SK-N-SH (cell line): ENCODE results near the gene ASIP. TPM values are rescaled to one million over a fixed set of nuclear protein-coding genes. Genes with fewer than 3 reads are reported as not detected.
"Not testable (repeated sequence)": the region's sequence is repeated elsewhere in the genome, so short reads cannot be mapped to it uniquely, and the experiment has no call there.

Experiments used
- CTCF ChIA-PET: fragments of 300-600, 350-600 bp; formaldehyde crosslinking; extraction: SDS; loops from one replicate; lab custom pipeline; 2021; lab: Yijun Ruan, JAX
- POLR2A ChIA-PET: fragments of 350-600 bp; sonication (Branson Sonifier 250); formaldehyde crosslinking; extraction: SDS; loops from one replicate; lab custom pipeline; 2020; ENCODE audit warnings: antibody characterized with exemption, inconsistent platforms; lab: Yijun Ruan, JAX
- DNase-seq: peaks from one replicate; pipeline ENCODE4 v3.0.0; 2012
- H2AFZ ChIP-seq: fragments of 200-600 bp; sonication (generic); 2 replicates; pipeline ENCODE4 v1.8.1; 2016; ENCODE audit warnings: antibody characterized with exemption, mild to moderate bottlenecking, low read depth
- H3F3A ChIP-seq: fragments of 200-600 bp; sonication (generic); replicated peaks from 2 replicates; pipeline ENCODE3; 2016; ENCODE audit warnings: antibody characterized with exemption, mild to moderate bottlenecking; ENCODE audit not compliant: insufficient read depth
- H3K27ac ChIP-seq, 2 experiments: fragments of 200-500 bp in 1 of 2; fragments of 200-600 bp in 1 of 2; sonication (Bioruptor generic) in 1 of 2; sonication (generic), shearing (Covaris generic) in 1 of 2; 2 replicates each; pipeline versions ENCODE4 v1.5.1 to v1.6.1; 2014 to 2016; ENCODE audit warnings: low read depth in 2 of 2, inconsistent platforms in 1 of 2, low read length in 1 of 2, mild to moderate bottlenecking in 1 of 2, mixed read lengths in 1 of 2
- H3K27me3 ChIP-seq: fragments of 200-600 bp; sonication (generic), shearing (Covaris generic); 2 replicates; pipeline ENCODE4 v1.6.1; 2016; ENCODE audit warnings: mixed run types; ENCODE audit not compliant: insufficient read depth
- H3K36me3 ChIP-seq, 2 experiments: fragments of 200-500 bp in 1 of 2; fragments of 200-600 bp in 1 of 2; sonication (Bioruptor generic) in 1 of 2; sonication (generic) in 1 of 2; replicated peaks in 1 of 2; 2 replicates each; pipeline versions ENCODE3 to v1.5.1; 2014 to 2016; ENCODE audit warnings: low read length in 1 of 2, mild to moderate bottlenecking in 1 of 2; ENCODE audit not compliant: insufficient read depth in 2 of 2, control insufficient read depth in 1 of 2
- H3K4me1 ChIP-seq, 2 experiments: fragments of 200-500 bp in 1 of 2; fragments of 200-600 bp in 1 of 2; sonication (Bioruptor generic) in 1 of 2; sonication (generic), shearing (Covaris generic) in 1 of 2; 2 replicates each; pipeline versions ENCODE4 v1.5.1 to v1.6.1; 2014 to 2016; ENCODE audit warnings: low read depth in 1 of 2, low read length in 1 of 2, mixed run types in 1 of 2; ENCODE audit not compliant: insufficient read depth in 2 of 2, control insufficient read depth in 1 of 2
- H3K4me2 ChIP-seq: fragments of 200-600 bp; sonication (generic), shearing (Covaris generic); 2 replicates; pipeline ENCODE4 v1.6.1; 2017; ENCODE audit warnings: mixed run types
- H3K4me3 ChIP-seq, 2 experiments: fragments of 200-500 bp in 1 of 2; fragments of 200-600 bp in 1 of 2; sonication (Bioruptor generic) in 1 of 2; sonication (generic), shearing (Covaris generic) in 1 of 2; 2 replicates each; pipeline versions ENCODE4 v1.5.1 to v1.8.1; 2014 to 2016; ENCODE audit warnings: low read depth in 2 of 2, inconsistent platforms in 1 of 2, low read length in 1 of 2, mild to moderate bottlenecking in 1 of 2, mixed read lengths in 1 of 2, moderate library complexity in 1 of 2
- H3K79me2 ChIP-seq: fragments of 200-600 bp; sonication (generic); 2 replicates; pipeline ENCODE4 v1.8.1; 2017; ENCODE audit warnings: mild to moderate bottlenecking; ENCODE audit not compliant: insufficient read depth
- H3K9ac ChIP-seq: fragments of 200-600 bp; sonication (generic); 2 replicates; pipeline ENCODE4 v1.6.1; 2017; ENCODE audit warnings: mixed run types
- H3K9me2 ChIP-seq: fragments of 200-600 bp; sonication (generic); 2 replicates; pipeline ENCODE4 v1.6.1; 2017; ENCODE audit warnings: mixed run types
- H3K9me3 ChIP-seq: fragments of 200-600 bp; sonication (generic); 2 replicates; pipeline ENCODE4 v1.6.1; 2017; ENCODE audit warnings: mixed run types, mild to moderate bottlenecking, moderate library complexity
- H4K20me1 ChIP-seq: fragments of 200-600 bp; sonication (generic); 2 replicates; pipeline ENCODE4 v1.6.1; 2017; ENCODE audit warnings: mild to moderate bottlenecking, mixed run types; ENCODE audit not compliant: insufficient read depth
- CHD2 ChIP-seq: fragments of 150-350 bp; IDR thresholded peaks from 2 replicates; pipeline ENCODE4 v1.6.1; 2018; ENCODE audit warnings: low read length; ENCODE audit not compliant: partially characterized antibody
- EP300 ChIP-seq, 2 experiments: IDR thresholded peaks; 2 replicates each; pipeline versions ENCODE4 v1.4.0 to v1.6.1; 2012; ENCODE audit warnings: borderline replicate concordance in 1 of 2, low read depth in 1 of 2, low read length in 1 of 2
- EZH2phosphoT487 ChIP-seq: fragments of 200-600 bp; sonication (generic); IDR thresholded peaks from 2 replicates; pipeline ENCODE4 v1.6.1; 2017; ENCODE audit warnings: low read depth, mixed run types, mild to moderate bottlenecking, antibody characterized with exemption, moderate library complexity, borderline replicate concordance
- FOSL2 ChIP-seq: IDR thresholded peaks from 2 replicates; pipeline ENCODE4 v1.4.0; 2012; ENCODE audit warnings: low read depth, mild to moderate bottlenecking, moderate library complexity, borderline replicate concordance
- FOXJ3 ChIP-seq: sonication (generic); formaldehyde crosslinking; IDR thresholded peaks from 2 replicates; pipeline ENCODE4 v1.5.1; 2020; ENCODE audit warnings: mild to moderate bottlenecking, missing genetic modification reagents
- FOXM1 ChIP-seq: IDR thresholded peaks from 2 replicates; pipeline ENCODE4 v1.4.0; 2012; ENCODE audit warnings: low read depth, mild to moderate bottlenecking
- GABPA ChIP-seq: IDR thresholded peaks from 2 replicates; pipeline ENCODE4 v1.4.0; 2012; ENCODE audit warnings: low read depth, mild to moderate bottlenecking
- GATA2 ChIP-seq: sonication (generic); formaldehyde crosslinking; IDR thresholded peaks from 2 replicates; pipeline ENCODE4 v1.5.0; 2020; ENCODE audit warnings: mild to moderate bottlenecking, missing genetic modification reagents
- JUND ChIP-seq: IDR thresholded peaks from 2 replicates; pipeline ENCODE4 v1.4.0; 2012
- MEF2A ChIP-seq: IDR thresholded peaks from 2 replicates; pipeline ENCODE4 v1.4.0; 2012; ENCODE audit warnings: low read depth, borderline replicate concordance
- NFIC ChIP-seq: IDR thresholded peaks from 2 replicates; pipeline ENCODE4 v1.4.0; 2012; ENCODE audit warnings: borderline replicate concordance
- POLR2AphosphoS5 ChIP-seq: IDR thresholded peaks from 2 replicates; pipeline ENCODE4 v1.6.1; 2012; ENCODE audit warnings: low read depth, low read length
- RFX5 ChIP-seq: IDR thresholded peaks from 2 replicates; pipeline ENCODE4 v1.6.1; 2012; ENCODE audit warnings: mild to moderate bottlenecking, improper control_type of control experiment, low read length
- RXRA ChIP-seq: IDR thresholded peaks from 2 replicates; pipeline ENCODE4 v1.4.0; 2012; ENCODE audit warnings: low read depth, mild to moderate bottlenecking, borderline replicate concordance
- YY1 ChIP-seq: IDR thresholded peaks from 2 replicates; pipeline ENCODE4 v1.4.0; 2012; ENCODE audit warnings: low read depth, mild to moderate bottlenecking
- WGBS: methylation state at CpG from one replicate; pipeline ENCODE4 v1.1.6; 2017; ENCODE audit warnings: low lambda C conversion rate; 5-methylcytosine and 5-hydroxymethylcytosine counted together
- polyA plus RNA-seq, 3 experiments: library from polyadenylated mRNA; depleted of rRNA; stranded (reverse); fragments of >200 nt; gene quantifications; 2 replicates each; pipeline ENCODE4 v1.2.3, GENCODE V29; 2012
- TF ChIP-seq, protein P1 (sequence below): IDR thresholded peaks from 2 replicates; pipeline ENCODE4 v1.6.1; 2012; ENCODE audit warnings: mild to moderate bottlenecking, low read depth, low read length, moderate library complexity
- TF ChIP-seq, protein P2 (sequence below): fragments of 150-350 bp; IDR thresholded peaks from 2 replicates; pipeline ENCODE4 v1.6.1; 2016; ENCODE audit warnings: mild to moderate bottlenecking, low read depth, low read length
- TF ChIP-seq, protein P3 (sequence below): IDR thresholded peaks from 2 replicates; pipeline ENCODE4 v1.4.0; 2012; ENCODE audit warnings: low read depth, borderline replicate concordance
- TF ChIP-seq, protein P4 (sequence below): IDR thresholded peaks from 2 replicates; pipeline ENCODE4 v1.4.0; 2012; ENCODE audit warnings: low read depth

Gene ASIP
- polyA plus RNA-seq, 1 of the 3 experiments (the other 2 are of a cell fraction): 0.15 TPM

DNA sequence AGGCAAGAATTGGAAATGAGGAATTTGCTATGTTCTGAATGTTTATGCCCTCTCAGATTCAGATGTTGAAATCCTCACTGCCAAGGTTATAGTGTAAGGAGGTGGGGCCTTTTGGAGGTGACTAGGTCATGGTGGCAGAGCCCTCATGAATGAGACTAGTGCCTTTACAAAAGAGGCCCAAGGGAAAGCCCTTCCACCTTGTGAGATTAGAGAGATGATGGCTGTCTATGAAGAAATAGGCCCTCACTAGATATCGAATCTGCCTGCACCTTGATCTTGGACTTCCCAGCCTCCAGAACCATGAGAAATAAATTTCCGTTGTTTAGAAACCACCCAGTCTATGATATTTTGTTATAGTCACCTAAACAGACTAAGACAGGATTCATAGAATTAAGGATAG, 10.4 kb downstream of the ASIP start (continued):
- TF ChIP-seq RXRA (no peak), CHD2 (no peak), EZH2phosphoT487 (no peak), POLR2AphosphoS5 (no peak), JUND (no peak), YY1 (no peak), FOXM1 (no peak), MEF2A (no peak)
- TF ChIP-seq, protein P1, sequence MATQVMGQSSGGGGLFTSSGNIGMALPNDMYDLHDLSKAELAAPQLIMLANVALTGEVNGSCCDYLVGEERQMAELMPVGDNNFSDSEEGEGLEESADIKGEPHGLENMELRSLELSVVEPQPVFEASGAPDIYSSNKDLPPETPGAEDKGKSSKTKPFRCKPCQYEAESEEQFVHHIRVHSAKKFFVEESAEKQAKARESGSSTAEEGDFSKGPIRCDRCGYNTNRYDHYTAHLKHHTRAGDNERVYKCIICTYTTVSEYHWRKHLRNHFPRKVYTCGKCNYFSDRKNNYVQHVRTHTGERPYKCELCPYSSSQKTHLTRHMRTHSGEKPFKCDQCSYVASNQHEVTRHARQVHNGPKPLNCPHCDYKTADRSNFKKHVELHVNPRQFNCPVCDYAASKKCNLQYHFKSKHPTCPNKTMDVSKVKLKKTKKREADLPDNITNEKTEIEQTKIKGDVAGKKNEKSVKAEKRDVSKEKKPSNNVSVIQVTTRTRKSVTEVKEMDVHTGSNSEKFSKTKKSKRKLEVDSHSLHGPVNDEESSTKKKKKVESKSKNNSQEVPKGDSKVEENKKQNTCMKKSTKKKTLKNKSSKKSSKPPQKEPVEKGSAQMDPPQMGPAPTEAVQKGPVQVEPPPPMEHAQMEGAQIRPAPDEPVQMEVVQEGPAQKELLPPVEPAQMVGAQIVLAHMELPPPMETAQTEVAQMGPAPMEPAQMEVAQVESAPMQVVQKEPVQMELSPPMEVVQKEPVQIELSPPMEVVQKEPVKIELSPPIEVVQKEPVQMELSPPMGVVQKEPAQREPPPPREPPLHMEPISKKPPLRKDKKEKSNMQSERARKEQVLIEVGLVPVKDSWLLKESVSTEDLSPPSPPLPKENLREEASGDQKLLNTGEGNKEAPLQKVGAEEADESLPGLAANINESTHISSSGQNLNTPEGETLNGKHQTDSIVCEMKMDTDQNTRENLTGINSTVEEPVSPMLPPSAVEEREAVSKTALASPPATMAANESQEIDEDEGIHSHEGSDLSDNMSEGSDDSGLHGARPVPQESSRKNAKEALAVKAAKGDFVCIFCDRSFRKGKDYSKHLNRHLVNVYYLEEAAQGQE: no peak

DNA sequence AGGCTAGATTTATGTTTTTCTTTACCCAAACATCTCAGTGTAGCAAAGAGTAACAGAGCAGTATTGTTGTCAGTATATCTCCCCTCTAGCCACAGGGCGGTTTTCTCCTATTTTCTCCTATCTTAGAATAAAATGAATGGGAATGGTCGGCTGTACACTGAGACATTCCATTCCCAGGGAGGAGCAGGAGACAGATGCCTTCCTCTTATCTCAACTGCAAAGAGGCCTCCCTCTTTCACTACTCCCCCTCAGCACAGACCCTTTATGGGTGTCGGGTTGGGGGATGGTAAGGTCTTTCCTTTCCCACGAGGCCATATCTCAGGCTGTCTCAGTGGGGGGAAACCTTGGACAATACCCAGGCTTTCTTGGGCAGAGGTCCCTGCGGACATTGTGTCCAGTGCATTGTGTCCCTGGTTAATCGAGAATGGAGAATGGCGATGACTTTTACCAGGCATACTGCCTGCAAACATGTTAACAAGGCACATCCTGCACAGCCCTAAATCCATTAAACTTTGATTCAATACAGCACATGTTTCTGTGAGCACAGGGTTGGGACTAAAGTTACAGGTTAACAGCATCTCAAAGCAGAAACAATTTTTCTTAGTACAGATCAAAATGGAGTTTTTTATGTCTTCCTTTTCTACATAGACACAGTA, 11.3 kb downstream of the ASIP start:
- H3K9me2 ChIP-seq, H3K9me3 ChIP-seq, H3F3A ChIP-seq, POLR2A ChIA-PET, H3K4me1 ChIP-seq, H4K20me1 ChIP-seq, DNase-seq, H3K36me3 ChIP-seq, H3K9ac ChIP-seq, H3K4me3 ChIP-seq, H3K27ac ChIP-seq, H3K79me2 ChIP-seq, H3K4me2 ChIP-seq, H3K27me3 ChIP-seq, H2AFZ ChIP-seq: not testable (repeated sequence)
- CTCF ChIA-PET: interaction anchor here (2.0 kb wide), 1 partner anchor 60 kb away, joined by 5 read pairs; no protein-coding TSS in a partner anchor
- WGBS: 74% methylated on average over 7 of the region's 7 CpGs

DNA sequence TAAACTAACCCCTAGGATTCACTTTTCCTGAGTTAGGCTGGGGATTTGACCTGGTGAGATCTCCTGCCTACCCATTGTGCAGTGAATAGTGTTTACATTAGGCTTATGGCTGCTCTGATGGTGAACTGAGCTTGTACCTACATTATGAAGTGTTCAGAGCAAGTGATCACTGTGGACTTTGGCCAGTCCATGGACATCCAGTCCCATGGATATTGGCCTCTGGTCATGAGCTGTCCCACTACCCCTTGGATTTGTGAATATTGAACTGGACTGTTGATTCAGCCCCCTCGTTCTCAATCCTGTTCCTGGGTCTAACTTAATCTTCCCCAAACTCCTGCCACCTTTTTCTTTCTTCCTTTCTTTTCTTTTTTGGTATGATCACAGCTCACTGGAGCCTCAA, 13.8 kb downstream of the ASIP start:
- no peak for TF ChIP-seq FOSL2
- TF ChIP-seq, protein P2, sequence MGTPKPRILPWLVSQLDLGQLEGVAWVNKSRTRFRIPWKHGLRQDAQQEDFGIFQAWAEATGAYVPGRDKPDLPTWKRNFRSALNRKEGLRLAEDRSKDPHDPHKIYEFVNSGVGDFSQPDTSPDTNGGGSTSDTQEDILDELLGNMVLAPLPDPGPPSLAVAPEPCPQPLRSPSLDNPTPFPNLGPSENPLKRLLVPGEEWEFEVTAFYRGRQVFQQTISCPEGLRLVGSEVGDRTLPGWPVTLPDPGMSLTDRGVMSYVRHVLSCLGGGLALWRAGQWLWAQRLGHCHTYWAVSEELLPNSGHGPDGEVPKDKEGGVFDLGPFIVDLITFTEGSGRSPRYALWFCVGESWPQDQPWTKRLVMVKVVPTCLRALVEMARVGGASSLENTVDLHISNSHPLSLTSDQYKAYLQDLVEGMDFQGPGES: no peak
- TF ChIP-seq EP300 (IDR thresholded peaks at IDR 0.05; ENCODE audit: borderline replicate concordance in 1 of 2, low read depth in 1 of 2, low read length in 1 of 2): no peak
- no peak for TF ChIP-seq FOXJ3 (CRISPR knock-in tag)
- no peak for TF ChIP-seq GABPA
- TF ChIP-seq RFX5: no peak
- TF ChIP-seq, protein P3, sequence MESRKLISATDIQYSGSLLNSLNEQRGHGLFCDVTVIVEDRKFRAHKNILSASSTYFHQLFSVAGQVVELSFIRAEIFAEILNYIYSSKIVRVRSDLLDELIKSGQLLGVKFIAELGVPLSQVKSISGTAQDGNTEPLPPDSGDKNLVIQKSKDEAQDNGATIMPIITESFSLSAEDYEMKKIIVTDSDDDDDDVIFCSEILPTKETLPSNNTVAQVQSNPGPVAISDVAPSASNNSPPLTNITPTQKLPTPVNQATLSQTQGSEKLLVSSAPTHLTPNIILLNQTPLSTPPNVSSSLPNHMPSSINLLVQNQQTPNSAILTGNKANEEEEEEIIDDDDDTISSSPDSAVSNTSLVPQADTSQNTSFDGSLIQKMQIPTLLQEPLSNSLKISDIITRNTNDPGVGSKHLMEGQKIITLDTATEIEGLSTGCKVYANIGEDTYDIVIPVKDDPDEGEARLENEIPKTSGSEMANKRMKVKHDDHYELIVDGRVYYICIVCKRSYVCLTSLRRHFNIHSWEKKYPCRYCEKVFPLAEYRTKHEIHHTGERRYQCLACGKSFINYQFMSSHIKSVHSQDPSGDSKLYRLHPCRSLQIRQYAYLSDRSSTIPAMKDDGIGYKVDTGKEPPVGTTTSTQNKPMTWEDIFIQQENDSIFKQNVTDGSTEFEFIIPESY: no peak
- no peak for TF ChIP-seq POLR2AphosphoS5
- TF ChIP-seq, protein P4, sequence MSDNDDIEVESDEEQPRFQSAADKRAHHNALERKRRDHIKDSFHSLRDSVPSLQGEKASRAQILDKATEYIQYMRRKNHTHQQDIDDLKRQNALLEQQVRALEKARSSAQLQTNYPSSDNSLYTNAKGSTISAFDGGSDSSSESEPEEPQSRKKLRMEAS: no peak
- TF ChIP-seq NFIC: no peak
- TF ChIP-seq GATA2: no peak
- Histone ChIP-seq H3K4me3 (no peak overlapping the region), H3K9me3 (no peaks in the 10 kb centered on the region), H3K27me3 (no peaks in the 10 kb centered on the region), H3F3A (peaks cover 5% of the 10 kb centered on the region), H4K20me1 (no peaks in the 10 kb centered on the region), H3K9me2 (no peaks in the 10 kb centered on the region), H3K4me2 (no peak overlapping the region), H2AFZ (no peak overlapping the region), H3K4me1 (no peaks in the 10 kb centered on the region), H3K27ac (no peak overlapping the region), H3K36me3 (no peaks in the 10 kb centered on the region), H3K9ac (no peak overlapping the region), H3K79me2 (no peaks in the 10 kb centered on the region)
- POLR2A ChIA-PET: no interaction called here
- CTCF ChIA-PET: interaction anchor here (0.6 to 1.3 kb wide), 9 partner anchors 8 to 103 kb away, joined by 3 to 6 read pairs (median 3); no protein-coding TSS in a partner anchor
- 6% methylated on average over 1 of the region's 1 CpG for WGBS
- DNase-seq: no peak
